Activated effector memory CD4-positive, alpha-beta T cell treated with Interleukin-2 at 50 U/mL for 16 hours (primary cell): ENCODE data around the gene MBLAC2.

Experiments
- DNase-seq: peaks from one replicate; pipeline ENCODE4 v3.0.0-alpha.2; 2020

MBLAC2 gene

GRCh38 chr5:90474235-90475107 lies at the start of gene MBLAC2, which contains the start of gene POLR3G:
Gene MBLAC2, minus strand, starts transcription at chr5:90474771. Its CDS starts 479 bp downstream, at chr5:90474292.
Gene POLR3G, plus strand, starts transcription at chr5:90474864. Its CDS starts 10,704 bp downstream, at chr5:90485568.
- peak; percentile 90 for DNase-seq

- no peak for DNase-seq
These were observed 44.5 kb upstream of the MBLAC2 start for GRCh38 chr5:90519081-90519480.

- no peak for DNase-seq
These were observed 44.1 kb upstream of the MBLAC2 start for GRCh38 chr5:90518661-90519060.

- DNase-seq: no peak
These were observed 39.9 kb upstream of the MBLAC2 start for GRCh38 chr5:90514520-90514919.

GRCh38 chr5:90510438-90510837 lies 35.9 kb upstream of the MBLAC2 start:
- DNase-seq: no peak

GRCh38 chr5:90506221-90506620 lies 31.6 kb upstream of the MBLAC2 start:
- no peak for DNase-seq

GRCh38 chr5:90504743-90505142 lies 30.2 kb upstream of the MBLAC2 start:
- no peak for DNase-seq

- no peak for DNase-seq
These were observed 29.0 kb upstream of the MBLAC2 start for GRCh38 chr5:90503596-90503995.

- no peak for DNase-seq
These were observed 20.6 kb upstream of the MBLAC2 start for GRCh38 chr5:90495146-90495545.

GRCh38 chr5:90494043-90494442 lies 19.5 kb upstream of the MBLAC2 start:
- no peak for DNase-seq

- no peak for DNase-seq
These were observed 14.2 kb upstream of the MBLAC2 start for GRCh38 chr5:90488791-90489190.

- no peak for DNase-seq
These were observed 10.0 kb upstream of the MBLAC2 start for GRCh38 chr5:90484540-90484939.

- DNase-seq: no peak
These were observed 8.6 kb upstream of the MBLAC2 start for GRCh38 chr5:90483206-90483605.

- no peak for DNase-seq
These were observed 6.1 kb upstream of the MBLAC2 start for GRCh38 chr5:90480699-90481098.

- no peak for DNase-seq
These were observed 5.2 kb upstream of the MBLAC2 start for GRCh38 chr5:90479611-90480385.

GRCh38 chr5:90477621-90478215 lies 3.1 kb upstream of the MBLAC2 start:
- no peak for DNase-seq

GRCh38 chr5:90477073-90477472 lies 2.5 kb upstream of the MBLAC2 start:
- no peak for DNase-seq

GRCh38 chr5:90476391-90476790 lies 1.8 kb upstream of the MBLAC2 start:
- no peak for DNase-seq

- DNase-seq: no peak
These were observed 937 bp upstream of the MBLAC2 start for GRCh38 chr5:90475436-90475980.

- peak; percentile 7 for DNase-seq
These were observed 956 bp downstream of the MBLAC2 start for GRCh38 chr5:90473396-90474234.

- DNase-seq: no peak
These were observed 1.7 kb downstream of the MBLAC2 start for GRCh38 chr5:90472783-90473395.

GRCh38 chr5:90461288-90461687 lies 13.3 kb downstream of the MBLAC2 start:
- DNase-seq: no peak
